HG03139 (cell line): Measurements from ENCODE around the gene PPCDC.
A peak's percentile ranks its signal among the peaks of the same experiment; 100 is the strongest.
"Not testable (repeated sequence)": the region's sequence is repeated elsewhere in the genome, so short reads cannot be mapped to it uniquely, and the experiment has no call there.

ENCODE experiments used
- ATAC-seq: cut with Tn5 transposase; IDR thresholded peaks from one replicate; pipeline ENCODE4 v1.9.1; 2021; ENCODE audit not compliant: unreplicated experiment

PPCDC gene

GRCh38 chr15:75065851-75066509 is 42.6 kb downstream of the PPCDC start:
- ATAC-seq: no peak

- no peak for ATAC-seq
Measured at GRCh38 chr15:75067123-75067830, 43.9 kb downstream of the PPCDC start.

GRCh38 chr15:75068748-75069147 is 45.4 kb downstream of the PPCDC start:
- no peak for ATAC-seq

- peak; percentile 54 for ATAC-seq
Measured at GRCh38 chr15:75069301-75069925, 46.0 kb downstream of the PPCDC start.

GRCh38 chr15:75070674-75071073 is 47.3 kb downstream of the PPCDC start:
- ATAC-seq: no peak

GRCh38 chr15:75073197-75073596 is 49.8 kb downstream of the PPCDC start:
- no peak for ATAC-seq

- no peak for ATAC-seq
Measured at GRCh38 chr15:75076277-75076676, 52.9 kb downstream of the PPCDC start.

GRCh38 chr15:75077551-75077961 is 54.2 kb downstream of the PPCDC start:
- not testable (repeated sequence) for ATAC-seq

- ATAC-seq: no peak
Measured at GRCh38 chr15:75081150-75081549, 57.8 kb downstream of the PPCDC start.

- ATAC-seq: no peak
Measured at GRCh38 chr15:75082689-75083088, 59.3 kb downstream of the PPCDC start.

- ATAC-seq: not testable (repeated sequence)
Measured at GRCh38 chr15:75085708-75086107, 62.3 kb downstream of the PPCDC start.

- ATAC-seq: no peak
Measured at GRCh38 chr15:75089456-75090387, 66.3 kb downstream of the PPCDC start.

GRCh38 chr15:75090388-75090734 is 67.0 kb downstream of the PPCDC start:
- ATAC-seq: no peak

- ATAC-seq: no peak
Measured at GRCh38 chr15:75091814-75092213, 68.4 kb downstream of the PPCDC start.

GRCh38 chr15:75094961-75095478 is 71.6 kb downstream of the PPCDC start:
- not testable (repeated sequence) for ATAC-seq

- no peak for ATAC-seq
Measured at GRCh38 chr15:75095594-75095993, 72.2 kb downstream of the PPCDC start.

- ATAC-seq: no peak
Measured at GRCh38 chr15:75097939-75098338, 74.5 kb downstream of the PPCDC start.

- ATAC-seq: no peak
Measured at GRCh38 chr15:75098404-75098803, 75.0 kb downstream of the PPCDC start.
